ENCODE measurements around the gene CHTOP. TPM values are rescaled to one million over a fixed set of nuclear protein-coding genes. Genes with fewer than 3 reads are reported as not detected.

CHTOP gene
- total and polyA plus RNA-seq, 2 of the 4 experiments (the other 2 are of a cell fraction): 33.9 to 50.8 TPM

- BruUV-seq (replicated peaks): no TSS peak
- Histone ChIP-seq H2AK5ac (ENCODE audit: low read depth, low read length) (peak overlapping the region; percentile 92), H2AFZ (replicated peaks; ENCODE audit: low read length, poor library complexity) (peak overlapping the region; percentile 75), H3K18ac (ENCODE audit: low read depth, low read length) (peak overlapping the region; percentile 69), H3K56ac (ENCODE audit: extremely low read depth, insufficient read depth, low read length) (peak overlapping the region; percentile 75; the same call in 1 of the 2 replicates), H3K9me3 (ENCODE audit: control insufficient read depth, insufficient read depth, low read length) (no peaks in the 10 kb centered on the region), H3K23ac (ENCODE audit: low read depth, low read length) (peak overlapping the region; percentile 93), H2BK120ac (ENCODE audit: low read depth, low read length) (peak overlapping the region; percentile 76), H3K9ac (ENCODE audit: low read depth, low read length) (peak overlapping the region; percentile 99), H3K27ac (ENCODE audit: insufficient read depth, low read length) (peak overlapping the region; percentile 95), H3K79me1 (ENCODE audit: low read depth in 1 of 2, low read length in 2 of 2) (peaks cover 15 to 54% of the 10 kb centered on the region in 2 experiments), H3K9me1 (ENCODE audit: insufficient read depth, low read length) (peaks cover 17% of the 10 kb centered on the region), H3K27me3 (ENCODE audit: control insufficient read depth, insufficient read depth, low read length) (no peaks in the 10 kb centered on the region), H2AK9ac (replicated peaks; ENCODE audit: low read depth, low read length, poor library complexity) (peak overlapping the region; percentile 99), H4K91ac (ENCODE audit: insufficient read depth, low read depth, low read length) (peak overlapping the region; percentile 88), H3K36me3 (ENCODE audit: control insufficient read depth, insufficient read depth, low read length) (peaks cover 9% of the 10 kb centered on the region), H4K5ac (ENCODE audit: low read depth, low read length) (peak overlapping the region; percentile 88), H3K4me1 (ENCODE audit: control insufficient read depth, insufficient read depth, low read length) (peaks cover 42% of the 10 kb centered on the region), H2BK15ac (ENCODE audit: low read depth, low read length) (0 out of 3 replicates have a peak overlapping the region, but pooled peaks have one; percentile 54), H3K14ac (replicated peaks; ENCODE audit: low read depth, low read length) (peak overlapping the region; percentile 93), H2BK20ac (ENCODE audit: low read depth, low read length) (peak overlapping the region; percentile 45; the same call in 1 of the 2 replicates), H3K4ac (ENCODE audit: low read depth, low read length) (peak overlapping the region; percentile 90), H4K20me1 (ENCODE audit: insufficient read depth, low read length) (peaks cover 11% of the 10 kb centered on the region; the same call in 1 of the 2 replicates), H3K4me2 (ENCODE audit: low read depth, low read length) (peak overlapping the region; percentile 94), H3K4me3 (ENCODE audit: insufficient read depth, low read depth, low read length) (peak overlapping the region; percentile 96), H2BK5ac (ENCODE audit: low read depth, low read length, poor library complexity, severe bottlenecking) (peak overlapping the region; percentile 90), H4K8ac (ENCODE audit: low read depth in 2 of 2, low read length in 2 of 2) (peak overlapping the region; percentile 79 to 82)
- peak; percentile 8 for ATAC-seq (ENCODE audit: low read depth)
- WGBS, 2 experiments (ENCODE audit: extremely low coverage in 2 of 2, insufficient read length in 1 of 2): 35% methylated on average over 4 of the region's 11 CpGs; no CpG with 5 or more reads in 1 of the 2 experiments
- no peak for DNase-seq
- intact Hi-C loops (cut with micrococcal nuclease): loop anchor here (2.0 kb wide), 1 partner anchor 39 kb away; no protein-coding TSS in a partner anchor
- ChIA-PET POLR2A (ENCODE audit: unreplicated experiment) (interaction anchor here (1.4 to 1.5 kb wide), 2 partner anchors 15 to 77 kb away, joined by 6 to 10 read pairs; partner anchors contain the start of gene S100A13), CTCF (interaction anchor here (0.7 to 3.3 kb wide), 4 partner anchors 10 to 79 kb away, joined by 3 to 18 read pairs (median 4); partner anchors contain the start of genes S100A1 and S100A13)
- TF ChIP-seq RCOR1 (IDR thresholded peaks at IDR 0.05; ENCODE audit: insufficient replicate concordance, low read length) (no peak), FOS (IDR thresholded peaks at IDR 0.05; ENCODE audit: low read depth, low read length) (no peak), POLR2A (IDR thresholded peaks at IDR 0.05; ENCODE audit: low read depth, low read length) (no peak), NFE2L2 (IDR thresholded peaks at IDR 0.05; ENCODE audit: low read depth, low read length) (no peak), SMC3 (IDR thresholded peaks at IDR 0.05; ENCODE audit: low read depth, low read length) (no peak), CTCF (conservative IDR thresholded peaks at IDR 0.05; ENCODE audit: low read depth, low read length) (no peak), RAD21 (IDR thresholded peaks at IDR 0.05; ENCODE audit: low read length) (no peak), CHD1 (IDR thresholded peaks at IDR 0.05; ENCODE audit: low read depth, low read length) (no peak), MXI1 (IDR thresholded peaks at IDR 0.05; ENCODE audit: borderline replicate concordance, low read depth, low read length) (no peak), ELK1 (IDR thresholded peaks at IDR 0.05; ENCODE audit: borderline replicate concordance, low read depth, low read length) (no peak)
- dilution Hi-C loops (cut with HindIII; ENCODE audit: low sequenced_read_pairs, unreplicated experiment): no loop called here
- in situ Hi-C loops (cut with MboI; ENCODE audit: low sequenced_read_pairs): no loop called here
Measured at GRCh38 chr1:153612111-153612754, 21.6 kb upstream of the CHTOP start.
